ENCODE data around the gene HIGD2A. TPM values are rescaled to one million over a fixed set of nuclear protein-coding genes. Genes with fewer than 3 reads are reported as not detected.

Gene HIGD2A
- total and polyA plus RNA-seq, 2 donors (not counting 3 experiments of a cell fraction or from before 2014, with no cell fraction given) = 96.2 to 210 TPM

- ChIA-PET CTCF (interaction anchor here (0.7 kb wide), 1 partner anchor 9 kb away, joined by 3 read pairs; no protein-coding TSS in a partner anchor), POLR2A (no interaction called here)
- H3K9me1 ChIP-seq (replicated peaks; ENCODE audit: control insufficient read depth, extremely low read depth, insufficient read depth, low read length) = no peaks in the 10 kb centered on the region
- peaks cover 11% of the 10 kb centered on the region for H3K4me1 ChIP-seq (ENCODE audit: control insufficient read depth, extremely low read depth, insufficient read depth, low read length)
- no peak overlapping the region for H3K9ac ChIP-seq (replicated peaks; ENCODE audit: extremely low read depth, insufficient read depth, low read length)
- FAIRE-seq (no peak), DNase-seq (ENCODE audit: low read depth, low spot score) (no peak)
- peaks cover 12 to 23% of the 10 kb centered on the region in 2 experiments for H3K36me3 ChIP-seq (ENCODE audit: control insufficient read depth in 2 of 2, extremely low read depth in 1 of 2, insufficient read depth in 2 of 2, low read length in 2 of 2)
- no peak overlapping the region for H3K4me3 ChIP-seq (replicated peaks in 1 of 3; ENCODE audit: insufficient read depth in 1 of 3, low read depth in 1 of 3, low read length in 3 of 3)
- H2AFZ ChIP-seq (ENCODE audit: low read depth, low read length) = no peak overlapping the region
- no peaks in the 10 kb centered on the region for H4K20me1 ChIP-seq (replicated peaks; ENCODE audit: control insufficient read depth, extremely low read depth, insufficient read depth, low read length)
- no peak overlapping the region for H3K27ac ChIP-seq (ENCODE audit: insufficient read depth, low read depth, low read length)
- dilution Hi-C loops (cut with MboI; ENCODE audit: extremely low pct_ligation_motif_present, low sequenced_read_pairs) (no loop called here), intact Hi-C loops (cut with micrococcal nuclease) (loop anchor here (10.0 kb wide), 1 partner anchor 1211 kb away; the partner anchor contains the start of gene TMED9)
- H3K4me2 ChIP-seq (ENCODE audit: insufficient read depth, low read length) = no peak overlapping the region
- TF ChIP-seq POLR2AphosphoS5 (IDR thresholded peaks at IDR 0.05; ENCODE audit: insufficient read depth, low read depth, low read length) = no peak
- TF ChIP-seq FOS (IDR thresholded peaks at IDR 0.05; ENCODE audit: borderline replicate concordance, insufficient read depth, low read length) = no peak
- TF ChIP-seq, protein P1, sequence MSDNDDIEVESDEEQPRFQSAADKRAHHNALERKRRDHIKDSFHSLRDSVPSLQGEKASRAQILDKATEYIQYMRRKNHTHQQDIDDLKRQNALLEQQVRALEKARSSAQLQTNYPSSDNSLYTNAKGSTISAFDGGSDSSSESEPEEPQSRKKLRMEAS (IDR thresholded peaks at IDR 0.05; ENCODE audit: insufficient read depth, insufficient read length) = no peak
- TF ChIP-seq GATA2 (IDR thresholded peaks at IDR 0.05; ENCODE audit: insufficient read depth, insufficient read length, low read depth, low read length) = no peak
- TF ChIP-seq JUN (IDR thresholded peaks at IDR 0.05; ENCODE audit: borderline replicate concordance, insufficient read depth, insufficient read length, low read depth) = no peak
- no TSS peak for BruUV-seq (replicated peaks)
- H3K79me2 ChIP-seq (ENCODE audit: control insufficient read depth, insufficient read depth, low read length) = peaks cover 34% of the 10 kb centered on the region
- no peaks in the 10 kb centered on the region for H3K27me3 ChIP-seq (ENCODE audit: control insufficient read depth in 2 of 2, insufficient read depth in 2 of 2, low read length in 2 of 2)
- no peaks in the 10 kb centered on the region for H3K9me3 ChIP-seq (replicated peaks; ENCODE audit: control insufficient read depth, insufficient read depth, low read length)
Observed at GRCh38 chr5:176383961-176384360, 4.6 kb upstream of the HIGD2A start.

DNA sequence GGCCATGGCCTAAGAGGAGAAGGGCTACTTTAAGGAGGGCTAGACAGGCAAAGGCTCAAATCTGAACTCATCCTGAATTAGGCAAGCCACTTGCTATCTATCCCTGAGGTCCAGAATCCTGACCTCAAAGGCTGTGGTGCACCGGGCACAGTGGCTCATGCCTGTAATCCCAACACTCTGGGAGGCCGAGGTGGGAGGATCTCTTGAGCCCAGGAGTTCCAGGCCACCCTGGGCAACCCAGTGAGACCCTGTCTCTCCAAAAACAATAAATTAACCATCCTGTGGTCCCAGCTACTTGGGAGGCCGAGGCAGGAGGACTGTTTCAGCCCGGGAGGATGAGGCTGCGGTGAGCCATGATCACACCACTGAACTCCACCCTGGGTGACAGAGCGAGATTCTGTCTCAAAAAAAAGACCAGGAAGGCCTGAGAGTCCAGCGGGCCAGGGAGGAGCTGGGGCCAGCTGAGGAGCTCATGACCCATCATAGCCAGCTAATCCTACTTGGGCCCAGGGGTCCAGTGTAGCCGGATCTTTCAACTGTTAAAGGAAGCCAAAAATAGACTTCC is 4.1 kb upstream of the HIGD2A start:
- H4K20me1 ChIP-seq (replicated peaks; ENCODE audit: control insufficient read depth, extremely low read depth, insufficient read depth, low read length) = no peaks in the 10 kb centered on the region
- H2AFZ ChIP-seq (ENCODE audit: low read depth, low read length) = no peak overlapping the region
- ChIA-PET CTCF (interaction anchor here (0.7 kb wide), 1 partner anchor 10 kb away, joined by 3 read pairs; no protein-coding TSS in a partner anchor), POLR2A (no interaction called here)
- DNase-seq (ENCODE audit: low read depth, low spot score) = no peak
- peaks cover 11% of the 10 kb centered on the region for H3K4me1 ChIP-seq (ENCODE audit: control insufficient read depth, extremely low read depth, insufficient read depth, low read length)
- dilution Hi-C loops (cut with MboI; ENCODE audit: extremely low pct_ligation_motif_present, low sequenced_read_pairs) (no loop called here), intact Hi-C loops (cut with micrococcal nuclease) (loop anchor here (10.0 kb wide), 1 partner anchor 1210 kb away; the partner anchor contains the start of gene TMED9)
- no peak overlapping the region for H3K27ac ChIP-seq (ENCODE audit: insufficient read depth, low read depth, low read length)
- no peaks in the 10 kb centered on the region for H3K27me3 ChIP-seq (ENCODE audit: control insufficient read depth in 2 of 2, insufficient read depth in 2 of 2, low read length in 2 of 2)
- no peak for FAIRE-seq
- TF ChIP-seq MYC (IDR thresholded peaks at IDR 0.05; ENCODE audit: low read depth, low read length) (no peak), POLR2A (IDR thresholded peaks at IDR 0.05; ENCODE audit: low read depth, low read length) (no peak)
- TF ChIP-seq, protein P2, sequence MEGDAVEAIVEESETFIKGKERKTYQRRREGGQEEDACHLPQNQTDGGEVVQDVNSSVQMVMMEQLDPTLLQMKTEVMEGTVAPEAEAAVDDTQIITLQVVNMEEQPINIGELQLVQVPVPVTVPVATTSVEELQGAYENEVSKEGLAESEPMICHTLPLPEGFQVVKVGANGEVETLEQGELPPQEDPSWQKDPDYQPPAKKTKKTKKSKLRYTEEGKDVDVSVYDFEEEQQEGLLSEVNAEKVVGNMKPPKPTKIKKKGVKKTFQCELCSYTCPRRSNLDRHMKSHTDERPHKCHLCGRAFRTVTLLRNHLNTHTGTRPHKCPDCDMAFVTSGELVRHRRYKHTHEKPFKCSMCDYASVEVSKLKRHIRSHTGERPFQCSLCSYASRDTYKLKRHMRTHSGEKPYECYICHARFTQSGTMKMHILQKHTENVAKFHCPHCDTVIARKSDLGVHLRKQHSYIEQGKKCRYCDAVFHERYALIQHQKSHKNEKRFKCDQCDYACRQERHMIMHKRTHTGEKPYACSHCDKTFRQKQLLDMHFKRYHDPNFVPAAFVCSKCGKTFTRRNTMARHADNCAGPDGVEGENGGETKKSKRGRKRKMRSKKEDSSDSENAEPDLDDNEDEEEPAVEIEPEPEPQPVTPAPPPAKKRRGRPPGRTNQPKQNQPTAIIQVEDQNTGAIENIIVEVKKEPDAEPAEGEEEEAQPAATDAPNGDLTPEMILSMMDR (IDR thresholded peaks at IDR 0.05; ENCODE audit: extremely low read depth in 1 of 2, insufficient read depth in 1 of 2, low read depth in 1 of 2, low read length in 2 of 2) = no peak
- H3K9me1 ChIP-seq (replicated peaks; ENCODE audit: control insufficient read depth, extremely low read depth, insufficient read depth, low read length) = no peaks in the 10 kb centered on the region
- no peak overlapping the region for H3K9ac ChIP-seq (replicated peaks; ENCODE audit: extremely low read depth, insufficient read depth, low read length)
- no peak overlapping the region for H3K4me2 ChIP-seq (ENCODE audit: insufficient read depth, low read length)
- H3K36me3 ChIP-seq (ENCODE audit: control insufficient read depth in 2 of 2, extremely low read depth in 1 of 2, insufficient read depth in 2 of 2, low read length in 2 of 2) = peaks cover 12 to 23% of the 10 kb centered on the region in 2 experiments
- no peaks in the 10 kb centered on the region for H3K9me3 ChIP-seq (replicated peaks; ENCODE audit: control insufficient read depth, insufficient read depth, low read length)
- no peak overlapping the region for H3K4me3 ChIP-seq (replicated peaks in 1 of 3; ENCODE audit: insufficient read depth in 1 of 3, low read depth in 1 of 3, low read length in 3 of 3)
- peaks cover 34% of the 10 kb centered on the region for H3K79me2 ChIP-seq (ENCODE audit: control insufficient read depth, insufficient read depth, low read length)
- BruUV-seq (replicated peaks) = no TSS peak
